Nephron progenitor cell (in vitro differentiated cells): ENCODE results near the gene ARSJ.

Source experiments
- DNase-seq: peaks from one replicate; pipeline ENCODE4 v3.0.0; 2021
- H3K27ac Mint-ChIP-seq: 2 replicates; pipeline ENCODE4 v1.8.0; 2021; ENCODE audit warnings: mild to moderate bottlenecking, moderate library complexity, mixed read lengths
- H3K27me3 Mint-ChIP-seq: 2 replicates; pipeline ENCODE4 v1.8.0; 2021; ENCODE audit warnings: mild to moderate bottlenecking, low read depth, mixed read lengths; ENCODE audit not compliant: poor library complexity
- H3K36me3 Mint-ChIP-seq: 2 replicates; pipeline ENCODE4 v1.8.0; 2021; ENCODE audit warnings: low read depth, mixed read lengths
- H3K4me1 Mint-ChIP-seq: 2 replicates; pipeline ENCODE4 v1.8.0; 2021; ENCODE audit warnings: mixed read lengths
- H3K4me3 Mint-ChIP-seq: 2 replicates; pipeline ENCODE4 v1.8.0; 2021; ENCODE audit warnings: mild to moderate bottlenecking, moderate library complexity, mixed read lengths
- H3K9me3 Mint-ChIP-seq: 2 replicates; pipeline ENCODE4 v1.8.0; 2021; ENCODE audit warnings: mild to moderate bottlenecking, moderate library complexity, mixed read lengths
- CTCF ChIP-seq: fragments of 200-600 bp; sonication (generic); IDR thresholded peaks from 2 replicates; pipeline ENCODE4 v1.5.0; 2021; ENCODE audit warnings: antibody characterized with exemption

The ARSJ gene

GRCh38 chr4:113951263-113951662 lies 28.2 kb downstream of the ARSJ start:
- Mint-ChIP-seq H3K27ac (no peak overlapping the region), H3K4me3 (no peak overlapping the region), H3K36me3 (no peaks in the 10 kb centered on the region), H3K4me1 (no peaks in the 10 kb centered on the region), H3K27me3 (no peaks in the 10 kb centered on the region), H3K9me3 (no peaks in the 10 kb centered on the region)
- DNase-seq, result no peak
- no peak for TF ChIP-seq CTCF

- H3K4me1 Mint-ChIP-seq, result no peaks in the 10 kb centered on the region
- H3K9me3 Mint-ChIP-seq, result no peaks in the 10 kb centered on the region
- no peaks in the 10 kb centered on the region for H3K27me3 Mint-ChIP-seq
- no peak for TF ChIP-seq CTCF
- H3K27ac Mint-ChIP-seq, result no peak overlapping the region
- no peak overlapping the region for H3K4me3 Mint-ChIP-seq
- H3K36me3 Mint-ChIP-seq, result no peaks in the 10 kb centered on the region
- no peak for DNase-seq
Measured at GRCh38 chr4:113950207-113950606, 29.2 kb downstream of the ARSJ start.

- H3K27ac Mint-ChIP-seq, result no peak overlapping the region
- H3K36me3 Mint-ChIP-seq, result no peaks in the 10 kb centered on the region
- no peak overlapping the region for H3K4me3 Mint-ChIP-seq
- no peak for TF ChIP-seq CTCF
- no peak for DNase-seq
- H3K4me1 Mint-ChIP-seq, result no peaks in the 10 kb centered on the region
- H3K27me3 Mint-ChIP-seq, result no peaks in the 10 kb centered on the region
- H3K9me3 Mint-ChIP-seq, result no peaks in the 10 kb centered on the region
Measured at GRCh38 chr4:113947484-113947883, 32.0 kb downstream of the ARSJ start.

- no peaks in the 10 kb centered on the region for H3K36me3 Mint-ChIP-seq
- no peak for DNase-seq
- no peak for TF ChIP-seq CTCF
- no peak overlapping the region for H3K4me3 Mint-ChIP-seq
- H3K27ac Mint-ChIP-seq, result no peak overlapping the region
- H3K4me1 Mint-ChIP-seq, result no peaks in the 10 kb centered on the region
- no peaks in the 10 kb centered on the region for H3K27me3 Mint-ChIP-seq
- H3K9me3 Mint-ChIP-seq, result no peaks in the 10 kb centered on the region
Measured at GRCh38 chr4:113945906-113946305, 33.5 kb downstream of the ARSJ start.

GRCh38 chr4:113943863-113944262 lies 35.6 kb downstream of the ARSJ start:
- Mint-ChIP-seq H3K36me3 (no peaks in the 10 kb centered on the region), H3K4me3 (no peak overlapping the region), H3K9me3 (no peaks in the 10 kb centered on the region), H3K27ac (no peak overlapping the region), H3K4me1 (no peaks in the 10 kb centered on the region), H3K27me3 (no peaks in the 10 kb centered on the region)
- TF ChIP-seq CTCF, result no peak
- DNase-seq, result no peak

- Mint-ChIP-seq H3K9me3 (peaks cover 3% of the 10 kb centered on the region), H3K4me1 (no peaks in the 10 kb centered on the region), H3K4me3 (no peak overlapping the region), H3K27me3 (no peaks in the 10 kb centered on the region), H3K27ac (no peak overlapping the region), H3K36me3 (no peaks in the 10 kb centered on the region)
- no peak for DNase-seq
- TF ChIP-seq CTCF, result no peak
Measured at GRCh38 chr4:113943085-113943484, 36.4 kb downstream of the ARSJ start.
